GM18505 (cell line): ENCODE data around the gene NDST4.

Source experiments
- ATAC-seq: cut with Tn5 transposase; IDR thresholded peaks from one replicate; pipeline ENCODE4 v1.9.1; 2021; ENCODE audit not compliant: unreplicated experiment
- POLR2A ChIP-seq: IDR thresholded peaks from 4 replicates; pipeline ENCODE4 v1.6.1; 2011; ENCODE audit warnings: borderline replicate concordance; ENCODE audit not compliant: insufficient read depth, insufficient read length; ENCODE audit errors: extremely low read depth

NDST4 gene

DNA sequence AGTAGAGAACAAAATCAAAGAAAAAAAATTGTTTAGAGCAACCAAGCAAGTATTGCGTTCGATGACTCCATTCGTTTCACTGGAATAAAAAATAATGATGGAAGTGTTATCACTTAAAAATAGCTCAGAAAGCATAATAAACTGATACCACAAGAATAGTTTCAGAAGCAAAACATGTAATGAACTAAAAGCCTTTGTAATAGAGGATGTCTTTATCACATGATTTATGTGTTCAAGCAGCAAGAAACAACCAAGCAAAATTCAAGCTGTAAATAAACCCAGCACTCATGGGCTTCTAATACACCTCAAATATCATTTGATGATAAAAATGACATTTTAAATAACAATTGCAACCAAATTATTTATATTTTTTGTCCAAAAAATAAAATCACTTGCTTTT lies 192.2 kb downstream of the NDST4 start:
- no peak for TF ChIP-seq POLR2A
- no peak for ATAC-seq

DNA sequence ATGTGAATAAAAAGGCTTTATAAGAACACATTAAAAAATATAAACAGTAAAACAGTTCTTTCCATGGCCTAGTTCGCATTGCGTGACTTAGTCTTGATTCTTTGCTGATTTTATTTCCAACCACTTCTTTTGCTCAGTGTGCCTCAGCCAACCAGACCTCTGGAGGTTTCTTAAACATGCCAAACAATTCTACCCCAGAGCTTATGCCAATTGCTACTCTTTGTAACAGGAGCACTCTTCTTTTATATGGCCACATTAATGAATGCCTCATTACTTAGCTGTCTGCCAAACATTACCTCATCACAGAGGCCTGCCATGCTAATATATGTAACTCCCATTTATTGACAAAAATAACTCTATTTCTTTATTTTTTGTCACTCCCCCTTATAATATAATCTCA lies 202.3 kb downstream of the NDST4 start:
- no peak for ATAC-seq
- TF ChIP-seq POLR2A: no peak

DNA sequence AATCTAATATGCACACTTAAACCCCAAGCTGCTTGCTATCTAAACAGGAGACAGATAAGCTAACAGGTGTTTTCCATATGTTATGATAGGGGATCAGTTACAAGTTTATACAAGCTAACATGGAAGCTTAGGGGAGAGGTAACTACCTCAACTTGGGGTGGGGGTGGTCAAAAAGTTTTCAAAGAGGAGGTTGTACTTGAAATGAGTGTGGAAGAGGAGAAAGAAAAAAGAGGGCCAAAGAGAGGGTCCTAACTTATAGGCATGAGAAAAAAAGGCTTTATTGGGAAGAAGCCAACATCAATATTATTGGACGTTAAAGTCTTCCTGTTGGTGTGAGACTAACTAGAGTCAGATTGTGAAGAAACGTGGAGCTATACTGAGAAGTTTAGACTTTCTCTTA lies 205.9 kb downstream of the NDST4 start:
- no peak for TF ChIP-seq POLR2A
- ATAC-seq: no peak

DNA sequence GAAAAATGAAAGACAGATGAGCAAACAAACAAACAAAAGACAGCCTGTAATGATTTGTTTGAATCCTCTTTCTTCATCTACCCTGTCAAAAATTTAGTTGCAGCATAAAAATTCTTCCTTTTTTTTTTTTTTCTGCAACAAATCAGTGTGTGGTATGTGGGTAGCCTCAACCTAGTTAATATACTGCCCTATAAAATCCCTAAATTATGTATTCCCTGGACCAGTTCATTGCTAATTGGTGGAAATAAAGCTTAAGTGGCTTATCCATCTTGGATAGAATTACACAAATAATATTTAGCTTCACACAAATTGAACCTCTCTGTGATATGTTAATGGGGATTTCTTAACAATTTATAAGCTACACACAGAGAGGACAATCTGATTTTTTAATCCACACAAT lies 208.4 kb downstream of the NDST4 start:
- no peak for ATAC-seq

DNA sequence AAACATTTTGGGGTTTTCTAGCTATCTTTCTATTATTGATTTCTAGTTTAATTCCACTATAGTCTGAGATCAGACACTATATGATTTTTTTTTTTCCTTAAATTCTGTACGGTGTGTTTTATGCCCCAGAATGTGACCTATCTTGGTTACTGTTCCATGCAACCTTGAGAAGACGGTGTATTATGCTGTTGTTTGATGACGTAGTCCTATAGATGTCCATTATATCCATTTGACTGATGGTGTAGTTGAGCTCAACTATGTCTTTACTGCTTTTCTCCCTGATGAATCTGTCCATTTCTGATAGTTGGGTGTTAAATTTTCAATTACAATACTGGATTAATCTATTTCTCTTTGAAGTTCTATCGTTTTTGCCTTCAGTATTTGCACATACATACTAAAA lies 212.5 kb downstream of the NDST4 start:
- ATAC-seq: no peak
- TF ChIP-seq POLR2A: no peak

More for the DNA sequence above, 208.4 kb downstream of the NDST4 start:
- no peak for TF ChIP-seq POLR2A

DNA sequence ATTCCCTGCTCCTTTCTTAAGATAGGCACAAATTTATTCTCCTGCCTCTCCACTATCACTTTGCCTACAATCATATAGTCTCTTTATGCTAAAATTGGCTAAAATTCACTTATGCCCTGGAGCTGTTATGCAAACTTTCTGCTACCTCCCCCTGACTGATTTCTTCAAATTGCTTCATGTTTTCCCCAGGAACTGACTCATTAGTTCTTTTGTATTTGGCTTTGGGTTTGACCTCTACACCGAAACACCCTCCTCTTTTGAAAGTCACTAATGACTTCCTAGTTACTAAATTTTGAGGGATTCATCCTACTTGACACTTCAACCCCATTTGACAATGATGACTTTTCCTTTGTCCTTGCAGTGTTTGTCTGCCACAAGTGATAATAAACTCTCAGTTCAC lies 222.6 kb downstream of the NDST4 start:
- TF ChIP-seq POLR2A: no peak
- ATAC-seq: no peak

DNA sequence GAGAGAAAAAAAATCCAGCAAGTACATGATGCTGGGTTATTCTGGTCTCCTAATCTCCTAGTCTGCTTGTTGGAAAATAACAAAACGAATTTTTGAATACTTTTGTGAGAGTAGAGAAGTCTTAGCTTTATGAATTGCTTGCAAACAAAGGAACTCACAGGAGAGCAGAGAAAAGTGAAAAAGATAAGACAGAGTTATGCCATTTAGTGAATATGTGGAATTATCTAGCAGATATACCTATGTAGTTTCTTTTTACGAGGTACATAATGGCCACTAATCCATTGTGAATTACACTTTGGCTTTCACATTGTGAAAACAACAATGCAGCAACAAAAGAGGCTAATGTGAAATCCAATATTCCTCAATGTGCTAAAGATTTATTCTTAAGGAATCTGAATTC lies 226.7 kb downstream of the NDST4 start:
- no peak for ATAC-seq
- no peak for TF ChIP-seq POLR2A

DNA sequence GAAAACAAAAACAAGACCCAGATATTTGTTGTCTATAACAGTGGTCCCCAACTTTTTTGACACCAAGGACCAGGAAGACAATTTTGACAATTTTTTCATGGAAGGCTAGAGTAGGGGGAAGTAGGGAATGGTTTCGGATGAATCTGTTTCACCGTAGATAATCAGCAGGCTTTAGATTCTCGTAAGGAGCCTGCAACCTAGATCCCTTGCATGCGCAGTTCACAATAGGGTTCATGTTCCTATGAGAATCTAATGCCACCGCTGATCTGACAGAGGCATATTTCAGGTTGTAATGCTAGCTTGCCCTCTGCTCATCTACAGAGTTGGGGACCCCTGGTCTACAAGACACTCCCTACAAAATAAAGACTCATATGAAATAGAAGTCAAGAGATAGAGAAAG lies 229.8 kb downstream of the NDST4 start:
- no peak for TF ChIP-seq POLR2A
- no peak for ATAC-seq

DNA sequence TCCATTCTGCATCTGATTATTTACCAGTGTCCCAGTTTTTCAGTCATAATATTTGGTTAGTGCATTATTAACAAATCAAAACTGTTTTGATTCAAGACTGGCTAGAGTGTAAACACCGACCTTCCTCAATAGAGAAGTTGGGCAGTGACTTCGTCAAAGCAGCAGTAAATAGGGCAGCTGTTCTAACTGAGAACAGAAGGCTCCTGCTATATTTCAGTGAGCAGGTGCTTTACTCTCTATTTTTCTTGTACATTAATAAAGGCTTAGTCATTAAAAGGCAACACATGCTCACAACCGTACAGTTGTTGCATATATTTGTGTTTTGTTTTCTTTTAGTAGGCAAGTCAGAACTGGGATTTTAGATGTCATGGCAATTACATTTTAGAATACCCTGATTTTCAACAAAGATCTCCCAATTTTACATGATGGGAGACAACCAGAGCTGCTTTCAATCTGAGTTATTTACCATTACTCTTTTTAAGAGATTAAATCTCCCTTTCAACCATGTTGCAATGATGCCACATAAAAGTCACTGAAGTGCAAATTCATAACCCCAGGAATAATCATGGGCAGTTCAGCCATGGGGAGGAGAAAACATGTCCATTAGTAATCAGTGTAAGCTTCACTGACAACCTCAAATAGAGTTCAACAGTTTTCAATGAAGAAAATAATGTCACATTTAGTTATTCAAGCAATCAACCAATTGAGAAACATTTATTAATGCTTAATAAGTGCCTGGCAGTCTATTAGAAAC lies 233.3 kb downstream of the NDST4 start:
- ATAC-seq: no peak
- TF ChIP-seq POLR2A: no peak

DNA sequence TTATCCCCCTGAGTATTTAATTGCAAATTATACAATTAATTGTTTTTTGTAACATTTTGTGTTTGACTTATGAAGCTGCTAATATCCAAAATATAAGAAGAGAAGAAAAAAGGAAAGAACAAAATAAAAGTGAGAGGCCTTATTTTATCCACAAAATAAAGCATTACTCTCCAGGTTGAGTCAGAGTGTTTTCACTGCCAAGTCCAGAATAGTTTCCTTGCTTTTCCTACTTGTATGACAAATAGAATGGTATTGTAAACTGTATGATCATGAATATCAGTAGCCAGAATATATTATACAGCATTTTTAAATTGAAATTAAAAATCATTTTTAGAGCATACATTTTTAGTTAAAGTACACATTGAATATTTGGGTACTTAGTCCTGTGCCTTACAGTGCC lies 237.8 kb downstream of the NDST4 start:
- TF ChIP-seq POLR2A: no peak
- no peak for ATAC-seq

DNA sequence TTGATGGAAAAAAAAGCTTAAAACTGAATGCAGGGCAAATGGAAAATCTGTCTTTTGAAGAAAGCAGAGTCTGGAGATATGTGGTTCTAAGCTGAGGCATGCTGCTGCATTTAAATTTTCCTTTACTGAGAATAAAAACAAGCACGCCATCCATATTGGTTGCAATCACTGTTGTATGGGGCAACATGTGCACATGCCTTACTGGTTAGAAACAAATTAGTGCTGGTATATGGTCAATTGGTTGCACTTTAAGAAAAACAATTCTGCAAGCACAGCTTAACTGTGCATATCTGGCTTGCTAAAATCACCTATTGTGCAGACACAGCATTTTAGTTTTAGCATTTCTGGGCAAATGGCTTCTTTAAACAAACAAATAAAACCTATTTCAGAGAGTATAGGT lies 239.1 kb downstream of the NDST4 start:
- TF ChIP-seq POLR2A: no peak
- no peak for ATAC-seq

DNA sequence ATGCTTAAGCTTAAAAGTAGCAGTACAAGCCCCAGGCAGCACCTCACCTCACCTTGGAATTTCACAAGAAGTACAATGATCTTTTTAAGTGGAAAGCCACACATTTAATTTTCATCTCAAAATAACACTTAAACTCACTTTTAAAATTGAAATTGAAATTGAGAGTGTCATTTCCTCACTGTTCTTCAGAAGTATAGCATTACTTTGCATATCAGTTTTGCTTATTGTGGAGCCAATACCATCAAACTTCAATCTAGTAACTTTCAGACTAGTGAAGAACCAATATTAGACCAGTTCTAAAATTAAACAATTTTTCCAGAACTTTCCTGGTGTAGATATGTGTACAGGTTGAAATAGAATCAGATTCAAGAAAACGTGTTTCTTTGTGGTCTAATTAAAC lies 242.4 kb downstream of the NDST4 start:
- no peak for TF ChIP-seq POLR2A
- no peak for ATAC-seq

DNA sequence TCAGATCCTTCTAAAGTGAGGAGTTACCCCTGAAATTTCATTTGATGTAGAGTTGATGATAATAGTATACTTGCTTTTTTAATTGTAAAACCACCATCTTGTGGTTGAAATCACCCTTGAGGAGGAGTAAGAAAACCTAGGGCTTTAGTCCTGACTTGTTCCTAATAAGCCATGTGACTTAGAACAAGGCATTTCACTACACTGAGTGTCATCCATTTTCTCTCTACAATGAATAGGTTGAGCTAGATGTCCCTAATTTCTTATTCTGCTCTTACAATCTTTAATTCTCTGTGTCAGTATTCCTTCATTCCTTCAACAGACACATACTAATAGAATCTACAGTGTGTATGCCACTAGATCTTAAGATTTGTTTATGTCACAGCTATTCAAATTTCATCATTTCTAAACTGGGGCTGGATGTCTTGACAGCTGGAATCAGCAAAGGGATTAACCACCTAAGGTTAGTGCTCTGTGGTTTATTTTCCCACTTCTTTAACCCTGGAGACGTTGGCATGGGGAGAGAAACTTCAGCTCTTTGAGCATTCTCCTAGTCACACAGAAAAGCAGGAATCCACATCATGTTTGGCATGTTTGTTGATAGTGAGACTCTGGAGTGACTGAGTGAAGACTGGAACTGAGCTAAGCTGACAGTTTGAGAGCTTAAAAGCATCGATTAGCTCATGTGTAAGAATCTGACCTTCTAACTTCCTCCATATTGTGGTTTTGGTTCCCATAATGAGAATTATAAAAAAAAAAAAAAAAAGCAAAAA lies 246.3 kb downstream of the NDST4 start:
- no peak for TF ChIP-seq POLR2A
- peak; percentile 46 for ATAC-seq

DNA sequence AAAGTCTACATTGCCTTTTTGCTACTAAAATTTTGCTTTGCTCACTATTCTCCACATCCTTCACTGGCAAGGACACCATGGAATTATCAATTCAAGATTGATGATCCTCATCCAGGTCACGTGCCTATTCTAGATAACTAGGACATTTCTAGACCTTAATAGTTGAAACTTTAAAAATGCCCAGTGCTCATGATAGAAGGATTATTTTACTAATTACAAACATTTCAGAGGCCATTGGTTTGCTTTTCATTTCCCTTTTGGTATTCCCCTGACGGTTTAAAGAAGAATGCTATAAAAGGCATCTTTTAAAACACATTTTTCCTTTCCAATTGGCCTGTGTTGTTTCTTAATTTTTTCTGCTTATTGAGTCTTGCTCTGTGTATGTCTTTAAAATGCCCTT lies 249.4 kb downstream of the NDST4 start:
- no peak for TF ChIP-seq POLR2A
- ATAC-seq: no peak
